HK-2 (cell line): Measurements from ENCODE around the gene AKIRIN1.
"Not testable (repeated sequence)": the region's sequence is repeated elsewhere in the genome, so short reads cannot be mapped to it uniquely, and the experiment has no call there.

Source experiments
- DNase-seq: peaks from one replicate; pipeline ENCODE4 v3.0.0-alpha.2; 2018; ENCODE audit not compliant: unreplicated experiment

AKIRIN1 gene

GRCh38 chr1:38990738-38991637 lies at the start of gene AKIRIN1:
Gene AKIRIN1, plus strand, starts transcription at chr1:38991276. Its CDS starts 105 bp downstream, at chr1:38991381.
- DNase-seq = peak; percentile 99

GRCh38 chr1:38941527-38942019 lies 49.5 kb upstream of the AKIRIN1 start, which contains the start of gene RHBDL2:
Gene RHBDL2, minus strand, starts transcription at chr1:38941830. Its CDS starts 22,618 bp downstream, at chr1:38919212.
- DNase-seq = peak; percentile 29

- no peak for DNase-seq
Measured at GRCh38 chr1:38942664-38943428, 48.2 kb upstream of the AKIRIN1 start.

GRCh38 chr1:38944547-38944946 lies 46.5 kb upstream of the AKIRIN1 start:
- DNase-seq = no peak

- DNase-seq = no peak
Measured at GRCh38 chr1:38950553-38950952, 40.5 kb upstream of the AKIRIN1 start.

GRCh38 chr1:38953433-38953860 lies 37.6 kb upstream of the AKIRIN1 start:
- no peak for DNase-seq

- no peak for DNase-seq
Measured at GRCh38 chr1:38958967-38959366, 32.1 kb upstream of the AKIRIN1 start.

- DNase-seq = no peak
Measured at GRCh38 chr1:38962113-38962512, 29.0 kb upstream of the AKIRIN1 start.

- no peak for DNase-seq
Measured at GRCh38 chr1:38962560-38962959, 28.5 kb upstream of the AKIRIN1 start.

- DNase-seq = no peak
Measured at GRCh38 chr1:38964140-38964548, 26.9 kb upstream of the AKIRIN1 start.

GRCh38 chr1:38973145-38973544 lies 17.9 kb upstream of the AKIRIN1 start:
- not testable (repeated sequence) for DNase-seq

- no peak for DNase-seq
Measured at GRCh38 chr1:38973659-38974437, 17.2 kb upstream of the AKIRIN1 start.

GRCh38 chr1:38977399-38978244 lies 13.5 kb upstream of the AKIRIN1 start:
- not testable (repeated sequence) for DNase-seq

- not testable (repeated sequence) for DNase-seq
Measured at GRCh38 chr1:38978245-38978542, 12.9 kb upstream of the AKIRIN1 start.

GRCh38 chr1:38979380-38979779 lies 11.7 kb upstream of the AKIRIN1 start:
- not testable (repeated sequence) for DNase-seq

GRCh38 chr1:38989979-38990378 lies 1.1 kb upstream of the AKIRIN1 start:
- DNase-seq = no peak

GRCh38 chr1:38990386-38990737 lies 714 bp upstream of the AKIRIN1 start:
- no peak for DNase-seq

GRCh38 chr1:38991638-38992411 lies 749 bp downstream of the AKIRIN1 start:
- DNase-seq = peak; percentile 47

GRCh38 chr1:38992412-38993111 lies 1.5 kb downstream of the AKIRIN1 start:
- no peak for DNase-seq

- DNase-seq = no peak
Measured at GRCh38 chr1:38994196-38994595, 3.1 kb downstream of the AKIRIN1 start.
